ENCODE results near the gene SMC1B.
"Not testable (repeated sequence)": the region's sequence is repeated elsewhere in the genome, so short reads cannot be mapped to it uniquely, and the experiment has no call there.

Gene SMC1B

DNA sequence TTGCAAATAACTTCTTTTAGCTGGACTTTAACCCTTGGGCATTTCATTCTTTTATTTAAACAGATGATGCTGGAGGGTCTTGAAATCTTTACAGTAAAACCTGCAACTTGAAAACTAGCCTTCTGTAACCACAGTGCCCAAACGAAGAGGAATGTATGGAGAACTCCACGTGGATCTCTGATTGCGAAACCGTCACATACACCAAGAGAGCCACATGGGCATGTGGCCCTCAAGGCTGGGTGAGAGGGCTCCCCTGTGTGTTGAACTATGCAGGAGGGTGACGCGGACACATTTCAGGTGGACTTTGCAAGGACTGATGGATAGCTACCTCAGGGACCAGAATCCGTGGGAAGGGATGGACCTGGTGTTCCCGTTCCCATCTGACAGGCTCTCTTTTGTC is 73.1 kb downstream of the SMC1B start:
- no peak for DNase-seq

GRCh38 chr22:45338795-45339194 is 74.6 kb downstream of the SMC1B start:
- no peak for DNase-seq

DNA sequence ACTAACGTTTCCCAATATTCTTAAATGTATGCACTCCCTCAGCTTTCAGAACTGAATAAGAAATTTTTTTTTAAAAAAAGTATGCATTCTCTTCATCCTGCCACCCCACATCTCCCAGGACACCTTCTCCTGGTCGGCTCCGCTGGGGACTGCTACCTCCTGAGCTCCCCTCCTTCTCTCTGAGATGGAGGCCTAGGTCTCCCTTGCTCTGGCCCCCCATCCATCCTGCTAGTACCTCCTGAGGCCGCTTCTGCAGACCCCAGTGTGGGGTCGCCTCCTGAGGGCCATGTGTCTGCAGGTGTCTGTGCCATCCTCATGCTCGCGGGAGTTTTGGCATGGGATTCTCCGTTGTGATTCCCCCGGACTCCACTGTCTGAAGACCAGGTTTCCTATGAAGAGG is 75.9 kb downstream of the SMC1B start:
- DNase-seq, result no peak

GRCh38 chr22:45336971-45337431 is 76.4 kb downstream of the SMC1B start:
- DNase-seq, result no peak

DNA sequence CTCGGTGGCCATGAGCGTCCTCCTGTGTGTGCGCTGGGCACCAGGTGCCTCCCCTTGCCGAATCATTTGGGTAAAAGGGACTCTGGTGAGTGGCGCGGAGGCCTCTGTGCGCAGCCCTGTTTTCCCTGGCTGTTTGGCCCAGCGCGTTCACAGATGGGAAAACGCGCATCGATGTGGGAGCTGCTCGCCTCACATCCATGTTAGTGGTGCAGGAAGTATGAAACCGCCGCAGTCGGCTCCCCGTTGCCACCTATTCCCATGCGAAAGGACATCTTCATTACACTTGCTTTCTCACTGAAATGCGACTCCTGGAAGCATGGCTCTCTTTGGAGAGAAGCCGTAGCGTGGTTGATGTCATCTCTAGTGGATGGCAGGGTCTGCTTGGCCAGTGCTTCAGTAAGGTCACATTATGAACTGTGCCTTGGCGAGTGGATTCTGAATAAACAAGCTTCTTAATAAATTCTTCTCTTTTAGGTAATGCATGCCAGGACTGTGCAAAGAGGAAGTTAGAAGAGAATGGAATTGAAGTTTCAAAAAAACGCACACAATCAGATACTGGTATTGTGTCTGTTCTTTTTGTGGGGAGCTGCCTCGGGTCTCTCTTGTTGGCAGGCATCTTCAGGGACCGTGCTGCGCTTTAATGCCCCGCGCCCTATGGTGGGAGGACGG is 77.4 kb downstream of the SMC1B start:
- DNase-seq, result no peak

GRCh38 chr22:45335021-45335818 is 78.2 kb downstream of the SMC1B start:
- no peak for DNase-seq

DNA sequence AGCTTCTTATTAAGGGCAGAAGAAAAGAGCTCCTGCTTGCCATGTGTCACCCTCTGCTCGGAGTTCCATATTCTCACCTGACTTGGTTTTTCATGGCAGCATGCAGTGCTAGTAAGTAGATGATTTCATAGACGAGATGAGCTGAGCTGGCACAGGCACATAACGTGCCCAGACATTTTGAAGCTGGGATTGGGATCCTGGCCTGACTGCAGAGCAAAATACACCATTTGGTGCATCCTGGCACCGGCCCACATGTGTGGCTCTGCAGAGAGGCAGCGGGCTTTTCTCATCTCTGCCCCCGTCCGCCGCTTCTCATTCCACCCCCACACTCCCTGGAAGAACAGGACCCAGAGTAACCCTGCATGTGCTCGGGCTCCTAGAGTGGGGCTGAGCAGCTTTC is 78.9 kb downstream of the SMC1B start:
- no peak for DNase-seq

GRCh38 chr22:45334068-45334467 is 79.3 kb downstream of the SMC1B start:
- no peak for DNase-seq

GRCh38 chr22:45332001-45332400 is 81.4 kb downstream of the SMC1B start:
- DNase-seq, result no peak

GRCh38 chr22:45331486-45331885 is 81.9 kb downstream of the SMC1B start:
- DNase-seq, result no peak

GRCh38 chr22:45330548-45330947 is 82.9 kb downstream of the SMC1B start:
- DNase-seq, result no peak

- DNase-seq, result no peak
These were observed 83.9 kb downstream of the SMC1B start for GRCh38 chr22:45329530-45329936.

DNA sequence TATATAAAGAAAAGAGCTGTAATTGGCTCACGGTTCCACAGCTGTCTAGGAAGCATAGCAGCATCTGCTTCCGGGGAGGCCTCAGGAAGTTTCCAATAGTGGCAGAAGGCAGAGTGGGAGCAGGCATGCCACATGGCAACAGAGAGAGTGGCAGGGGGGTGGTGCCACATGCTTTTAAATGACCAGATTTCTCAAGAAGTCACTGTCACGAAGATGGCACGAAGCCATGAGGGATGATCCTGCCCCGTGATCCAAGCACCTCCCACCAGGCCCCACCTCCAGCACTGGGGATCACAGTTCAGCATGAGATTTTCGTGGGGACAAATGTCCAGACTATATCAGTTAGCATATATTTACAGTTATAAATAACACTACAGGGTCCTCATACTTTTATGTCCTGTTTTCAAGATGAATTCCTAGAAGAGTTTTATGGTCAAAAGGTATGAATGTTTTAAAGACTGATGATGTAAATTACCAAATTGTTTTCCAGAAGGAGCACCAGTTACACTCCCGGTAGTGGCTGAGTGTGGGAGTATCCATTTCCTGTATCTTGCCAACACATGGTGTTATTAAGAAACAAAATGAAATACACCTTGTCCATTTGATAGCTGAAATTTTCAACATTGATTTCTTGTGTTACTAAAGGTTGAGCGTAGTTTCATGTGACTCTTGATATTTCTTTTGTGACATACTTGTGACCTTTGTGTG is 84.4 kb downstream of the SMC1B start:
- DNase-seq, result no peak

DNA sequence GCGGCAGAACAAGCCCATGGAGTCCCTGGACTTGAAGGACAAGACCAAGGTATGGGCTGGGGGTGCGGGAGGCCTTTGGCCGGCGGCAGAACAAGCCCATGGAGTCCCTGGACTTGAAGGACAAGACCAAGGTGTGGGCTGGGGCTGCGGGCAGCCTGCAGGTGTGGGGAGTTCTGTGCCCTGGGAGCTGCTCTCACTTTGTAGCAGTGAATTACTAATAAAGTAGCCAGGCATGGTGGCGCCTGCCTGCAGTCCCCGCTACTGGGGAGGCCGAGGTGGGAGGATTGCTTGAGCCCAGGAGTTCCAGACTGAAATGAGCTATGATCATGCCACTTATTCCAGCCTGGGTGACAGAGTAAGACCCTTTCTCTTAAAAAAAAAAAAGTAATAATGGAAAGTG is 85.1 kb downstream of the SMC1B start:
- DNase-seq, result not testable (repeated sequence)

GRCh38 chr22:45324311-45324711 is 89.1 kb downstream of the SMC1B start:
- DNase-seq, result no peak

- no peak for DNase-seq
These were observed 89.7 kb downstream of the SMC1B start for GRCh38 chr22:45323695-45324094.

DNA sequence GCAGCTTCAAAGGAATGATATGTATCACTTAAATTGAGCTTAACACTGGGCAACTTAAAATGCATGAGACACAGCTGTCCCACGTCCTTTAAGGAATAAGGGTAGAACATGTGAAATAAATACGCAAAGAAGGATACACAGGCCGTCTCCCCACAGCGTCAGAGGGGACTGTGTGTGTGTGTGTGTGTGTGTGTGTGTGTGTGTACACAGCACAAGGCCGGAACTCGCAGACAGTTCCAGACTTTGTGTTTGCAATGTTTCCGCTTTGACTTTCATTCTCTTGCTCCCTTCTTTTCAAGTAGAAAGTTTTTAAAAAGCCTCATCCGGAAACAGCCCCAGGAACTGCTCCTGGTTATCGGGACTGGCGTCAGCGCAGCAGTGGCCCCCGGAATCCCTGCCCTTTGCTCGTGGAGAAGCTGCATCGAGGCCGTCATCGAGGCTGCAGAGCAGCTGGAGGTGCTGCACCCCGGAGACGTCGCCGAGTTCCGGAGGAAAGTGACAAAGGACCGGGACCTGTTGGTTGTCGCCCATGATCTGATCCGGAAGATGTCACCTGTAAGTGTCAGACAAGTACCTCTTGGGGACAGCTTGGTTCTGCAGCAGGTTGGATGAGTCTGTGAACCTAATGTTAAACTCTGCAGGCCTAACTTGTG is 90.4 kb downstream of the SMC1B start:
- DNase-seq, result no peak

DNA sequence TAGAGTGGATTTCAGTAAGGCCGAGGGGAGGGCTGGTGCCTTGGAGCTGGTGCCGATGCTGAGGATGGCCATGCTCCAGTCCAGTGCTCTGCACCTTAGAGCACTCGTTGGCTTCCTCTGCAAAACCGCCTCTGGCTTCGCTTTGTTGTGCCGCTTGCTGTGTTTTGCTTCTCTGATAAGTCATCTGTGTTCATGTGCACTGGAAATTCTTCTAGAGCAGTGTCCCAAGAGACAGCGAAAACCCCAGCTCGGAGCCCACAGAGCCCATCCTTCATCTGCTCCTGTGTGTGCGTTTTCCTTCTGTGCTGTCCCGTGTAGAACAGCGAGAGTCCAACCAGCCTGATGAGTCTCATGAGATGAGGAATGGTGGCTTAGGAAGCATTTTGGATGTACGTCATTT is 91.6 kb downstream of the SMC1B start:
- no peak for DNase-seq

GRCh38 chr22:45320357-45320976 is 92.9 kb downstream of the SMC1B start:
- no peak for DNase-seq

DNA sequence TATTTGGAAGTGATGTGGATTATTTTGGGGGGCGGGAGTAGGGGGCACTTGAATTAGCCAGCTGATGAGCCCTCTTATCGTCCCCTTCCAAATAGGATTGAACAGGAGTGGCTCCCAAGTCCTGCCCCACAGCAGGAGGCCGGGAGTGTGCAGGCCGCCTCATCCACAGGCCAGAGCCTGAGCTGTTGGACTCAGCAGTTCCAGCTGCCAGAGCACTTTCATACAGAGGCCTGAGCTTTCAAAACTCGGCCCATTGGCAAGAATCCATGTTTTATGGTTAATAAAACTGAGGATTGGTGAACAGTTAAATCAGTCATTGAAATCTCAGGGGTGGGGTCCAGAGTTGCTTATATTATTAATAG is 94.1 kb downstream of the SMC1B start:
- peak; percentile 10 for DNase-seq

DNA sequence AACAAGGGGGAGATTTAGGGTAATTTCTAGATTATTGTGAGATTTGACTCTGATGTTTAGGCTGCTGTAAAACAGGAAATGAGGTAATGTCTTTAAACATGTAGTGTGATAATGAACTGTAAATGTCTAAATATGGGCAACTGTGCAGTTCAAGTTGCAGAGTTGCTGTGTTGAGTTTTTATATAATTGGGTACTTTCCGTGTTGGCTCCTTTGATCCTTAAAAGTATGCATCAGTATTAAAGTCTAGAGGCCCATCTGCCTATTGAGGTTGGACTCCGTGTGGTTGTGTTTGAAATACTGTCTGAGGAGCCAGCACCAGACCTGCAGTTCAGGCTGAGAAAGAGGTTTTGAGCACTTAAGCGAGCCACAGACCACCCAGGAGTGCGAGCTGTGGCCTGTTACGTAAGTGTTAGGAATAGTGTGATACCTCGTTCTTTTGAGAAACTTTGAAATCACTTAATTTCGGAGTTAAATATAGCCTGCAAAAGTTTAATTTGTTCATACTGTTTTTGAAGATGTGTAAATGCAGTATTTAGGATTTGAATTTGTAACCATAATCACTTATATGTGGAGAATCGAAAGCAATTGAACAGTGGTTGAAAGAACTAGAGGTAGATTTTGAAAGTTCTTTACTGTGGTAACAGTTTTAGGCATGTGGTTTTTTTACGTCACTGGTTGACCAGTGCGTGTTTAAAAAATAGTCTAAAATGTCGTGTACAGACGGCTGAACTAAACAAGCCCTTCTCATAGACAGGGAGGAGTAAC is 94.7 kb downstream of the SMC1B start:
- DNase-seq, result peak; percentile 58

DNA sequence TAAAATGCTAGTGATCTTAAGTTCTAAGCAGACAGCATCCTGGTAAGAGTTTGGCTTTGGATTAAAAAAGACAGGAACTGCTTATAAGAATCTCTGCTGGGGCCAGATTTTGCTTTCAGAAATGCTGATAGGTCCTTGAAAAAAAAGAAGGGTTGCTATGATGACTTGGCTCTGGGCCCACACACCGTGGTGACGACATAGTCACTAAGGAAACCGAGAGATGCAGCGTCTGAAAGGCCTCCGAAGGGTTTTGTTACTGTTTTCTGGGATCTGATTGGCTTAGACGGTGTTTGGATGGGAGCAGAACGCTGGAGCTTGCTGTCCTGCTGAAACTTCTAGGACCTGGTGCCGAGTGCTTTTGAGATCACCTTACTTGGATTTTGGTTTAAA is 95.2 kb downstream of the SMC1B start:
- DNase-seq, result peak; percentile 79

Measured in T-helper 9 cell (primary cell).